NB4 (cell line): Measurements from ENCODE around the gene NDRG3.
"Not testable (repeated sequence)": the region's sequence is repeated elsewhere in the genome, so short reads cannot be mapped to it uniquely, and the experiment has no call there.

Source experiments
- TF ChIP-seq, protein P1 (sequence below): IDR thresholded peaks from one replicate; pipeline ENCODE4 v1.5.1; 2012; ENCODE audit warnings: low read depth, low read length
- TF ChIP-seq, protein P2 (sequence below): IDR thresholded peaks from 2 replicates; pipeline ENCODE4 v1.6.1; 2011; ENCODE audit warnings: low read depth, low read length

DNA sequence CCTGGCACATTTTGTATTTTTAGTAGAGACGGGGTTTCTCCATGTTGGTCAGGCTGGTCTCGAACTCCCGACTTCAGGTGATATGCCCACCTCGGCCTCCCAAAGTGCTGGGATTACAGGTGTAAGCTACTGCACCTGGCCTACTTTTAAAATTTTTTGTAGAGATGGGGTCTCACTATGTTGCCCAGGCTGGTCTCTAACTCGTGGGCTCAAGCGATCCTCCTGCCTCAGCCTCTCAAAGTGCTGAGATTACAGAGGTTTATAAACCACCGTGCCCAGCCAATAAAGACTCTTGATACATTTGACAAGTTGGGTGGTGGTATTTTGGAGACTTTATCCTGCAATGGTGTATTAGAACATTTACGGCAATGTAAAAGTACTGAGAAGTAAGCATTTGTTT lies 70.3 kb downstream of the NDRG3 start:
- TF ChIP-seq, protein P1, sequence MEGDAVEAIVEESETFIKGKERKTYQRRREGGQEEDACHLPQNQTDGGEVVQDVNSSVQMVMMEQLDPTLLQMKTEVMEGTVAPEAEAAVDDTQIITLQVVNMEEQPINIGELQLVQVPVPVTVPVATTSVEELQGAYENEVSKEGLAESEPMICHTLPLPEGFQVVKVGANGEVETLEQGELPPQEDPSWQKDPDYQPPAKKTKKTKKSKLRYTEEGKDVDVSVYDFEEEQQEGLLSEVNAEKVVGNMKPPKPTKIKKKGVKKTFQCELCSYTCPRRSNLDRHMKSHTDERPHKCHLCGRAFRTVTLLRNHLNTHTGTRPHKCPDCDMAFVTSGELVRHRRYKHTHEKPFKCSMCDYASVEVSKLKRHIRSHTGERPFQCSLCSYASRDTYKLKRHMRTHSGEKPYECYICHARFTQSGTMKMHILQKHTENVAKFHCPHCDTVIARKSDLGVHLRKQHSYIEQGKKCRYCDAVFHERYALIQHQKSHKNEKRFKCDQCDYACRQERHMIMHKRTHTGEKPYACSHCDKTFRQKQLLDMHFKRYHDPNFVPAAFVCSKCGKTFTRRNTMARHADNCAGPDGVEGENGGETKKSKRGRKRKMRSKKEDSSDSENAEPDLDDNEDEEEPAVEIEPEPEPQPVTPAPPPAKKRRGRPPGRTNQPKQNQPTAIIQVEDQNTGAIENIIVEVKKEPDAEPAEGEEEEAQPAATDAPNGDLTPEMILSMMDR = not testable (repeated sequence)
- TF ChIP-seq, protein P2, sequence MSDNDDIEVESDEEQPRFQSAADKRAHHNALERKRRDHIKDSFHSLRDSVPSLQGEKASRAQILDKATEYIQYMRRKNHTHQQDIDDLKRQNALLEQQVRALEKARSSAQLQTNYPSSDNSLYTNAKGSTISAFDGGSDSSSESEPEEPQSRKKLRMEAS = not testable (repeated sequence)
